ENCODE results near the gene ZNF804B.

The ZNF804B gene

DNA sequence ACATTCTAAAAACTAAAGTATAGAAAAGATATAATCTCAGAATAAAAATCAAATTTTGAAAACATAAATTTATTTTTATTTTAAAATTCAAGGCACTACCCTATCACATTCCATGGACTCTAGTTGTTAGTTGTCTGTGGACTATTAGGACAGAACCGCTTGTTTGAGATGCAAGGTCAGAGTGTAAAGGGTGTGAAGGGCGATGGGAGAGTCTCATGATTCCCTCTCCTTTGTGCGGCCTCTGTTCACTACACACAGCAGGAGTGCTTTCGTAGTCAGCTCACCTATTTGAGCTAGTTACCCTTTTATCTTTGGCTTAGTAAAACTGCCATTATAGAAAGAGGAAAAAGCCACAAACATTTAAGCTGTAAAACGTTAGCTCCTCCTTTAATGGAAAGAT, 225.8 kb downstream of the ZNF804B start:
- DNase-seq = no peak

DNA sequence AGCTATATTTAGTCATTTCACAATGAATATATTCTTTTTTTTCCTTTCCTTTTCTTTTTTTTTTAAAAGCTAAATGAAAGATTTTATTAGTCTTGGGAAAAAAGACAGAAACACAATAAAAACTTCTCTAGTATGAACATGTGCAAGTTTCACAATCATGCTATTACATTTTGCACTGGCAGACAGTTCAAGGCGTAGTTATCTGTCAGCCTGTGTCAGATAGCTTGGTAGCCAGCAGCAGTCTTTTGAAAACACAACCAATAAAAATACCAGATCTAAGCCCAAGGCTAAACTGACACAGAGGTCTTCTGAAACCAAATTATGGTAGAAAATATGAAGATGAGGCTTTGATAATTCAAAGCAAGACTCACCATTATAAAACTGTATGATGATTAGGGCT, 241.8 kb downstream of the ZNF804B start:
- no peak for DNase-seq

DNA sequence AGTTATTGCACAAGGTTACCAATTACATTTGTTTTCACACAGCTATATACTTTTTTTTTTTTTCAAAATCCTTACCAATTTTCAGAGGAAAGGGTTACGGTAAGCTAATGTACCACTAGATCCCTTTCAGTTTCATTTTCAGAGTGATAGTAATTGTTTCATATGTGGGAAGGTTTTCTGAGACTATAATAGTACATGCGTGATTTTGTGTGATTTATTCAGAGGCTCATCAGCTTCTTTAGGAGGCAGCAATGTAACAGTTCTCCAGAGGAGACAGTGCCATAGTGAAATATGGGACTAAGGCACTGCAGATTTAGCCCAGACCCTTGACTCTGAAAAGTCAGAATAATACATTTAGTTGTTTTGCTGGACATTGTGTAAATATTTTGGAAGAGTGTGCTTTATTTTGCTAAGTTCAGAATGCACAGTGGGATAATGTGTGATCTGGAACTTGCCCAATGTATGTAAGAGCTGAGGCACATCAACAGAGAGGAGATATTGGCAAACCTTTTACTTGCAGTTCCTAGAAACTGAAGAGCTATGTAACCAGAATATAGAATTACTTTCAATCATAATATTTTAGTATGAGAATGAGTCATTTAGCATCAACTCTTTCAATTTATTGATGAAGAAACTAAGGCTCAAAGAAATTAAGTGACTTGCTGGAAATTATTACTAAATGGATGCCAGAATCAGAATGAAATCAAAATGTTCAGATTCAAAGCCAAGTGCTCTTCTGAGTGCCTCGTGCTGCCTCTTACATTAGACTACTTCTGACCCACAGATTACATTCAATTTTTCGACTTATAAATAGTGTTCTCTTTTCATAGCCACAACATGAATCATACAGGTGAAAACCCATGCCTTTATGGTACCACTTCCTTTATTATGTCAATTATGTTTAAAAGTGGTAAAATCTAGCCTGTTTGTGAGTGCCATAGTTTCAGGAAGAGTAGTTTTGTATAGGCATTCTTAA, 243.8 kb downstream of the ZNF804B start:
- DNase-seq = peak in 1 of 5 experiments; percentile 60

DNA sequence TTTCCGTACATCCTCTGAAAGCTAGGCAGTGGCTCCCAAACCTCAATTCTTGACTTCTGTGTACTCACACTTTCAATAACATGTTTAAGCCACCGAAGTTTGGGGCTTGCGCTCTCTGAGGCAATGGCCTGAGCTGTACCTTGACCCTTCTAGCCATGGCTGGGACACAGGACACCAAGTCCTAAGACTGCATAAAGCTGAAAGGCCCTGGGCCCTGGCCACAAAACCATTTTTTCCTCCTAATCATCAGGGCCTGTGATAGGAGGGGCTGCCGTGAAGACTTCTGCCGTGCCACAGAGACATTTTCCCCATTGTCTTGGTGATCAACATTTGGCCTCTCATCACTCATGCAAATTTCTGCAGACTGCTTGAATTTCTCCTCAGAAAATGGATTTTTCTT, 252.5 kb downstream of the ZNF804B start:
- DNase-seq = no peak

DNA sequence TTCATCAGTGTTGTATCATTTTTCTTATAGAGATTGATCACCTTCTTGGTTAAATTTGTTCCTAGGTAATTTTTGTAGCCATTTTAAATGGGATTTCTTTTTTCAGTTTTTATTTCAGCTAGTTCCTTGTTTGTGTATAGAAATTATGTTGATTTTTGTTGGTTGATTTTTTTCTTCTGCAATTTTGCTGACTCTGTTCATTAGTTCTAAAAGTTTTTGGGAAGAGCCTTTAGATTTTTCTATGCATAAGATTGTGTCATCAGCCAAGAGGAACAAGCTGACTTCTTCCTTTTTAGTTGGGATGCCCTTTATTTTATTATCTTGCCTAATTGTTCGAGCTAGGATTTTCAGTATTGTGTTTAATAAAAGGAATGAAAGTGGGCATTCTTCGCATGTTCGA, 258.2 kb downstream of the ZNF804B start:
- DNase-seq = no peak

DNA sequence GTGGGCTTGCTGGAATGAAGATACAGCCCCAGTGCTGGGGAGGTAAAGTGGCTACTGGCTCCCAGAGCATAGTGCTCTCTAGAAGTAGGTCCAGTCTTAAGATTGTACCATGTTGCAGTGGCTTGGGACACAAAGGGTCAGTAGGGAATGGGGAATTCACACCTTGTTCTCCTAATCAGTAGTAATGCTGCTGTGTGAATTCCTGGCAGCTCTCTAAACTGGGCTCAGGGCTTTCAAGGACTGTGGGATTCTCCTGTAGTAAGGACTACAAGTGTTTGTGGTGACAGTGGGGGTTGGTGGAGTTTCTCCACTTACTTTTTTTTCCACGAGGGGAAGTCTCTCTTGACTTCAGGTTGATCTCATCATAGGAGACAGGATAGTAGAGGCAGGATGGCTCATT, 262.2 kb downstream of the ZNF804B start:
- DNase-seq = no peak

DNA sequence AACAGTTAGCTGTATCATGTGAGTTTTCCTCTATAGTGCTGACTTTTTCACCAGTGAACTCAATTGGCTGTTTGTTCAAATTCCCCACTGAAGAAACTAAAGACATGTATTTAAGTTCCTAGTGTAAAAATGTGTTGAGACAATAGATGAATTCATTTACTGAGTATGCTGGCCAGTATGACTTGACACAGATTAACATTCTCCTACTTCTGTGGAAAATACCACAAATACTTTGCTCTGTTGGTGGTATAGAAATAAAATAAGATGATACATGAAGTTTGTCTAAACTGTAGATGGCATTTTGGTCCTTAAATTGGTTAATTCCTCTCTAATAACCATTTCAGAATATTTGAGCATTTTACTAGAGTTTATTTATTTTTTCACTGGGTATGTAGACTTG, 263.7 kb downstream of the ZNF804B start:
- no peak for DNase-seq

DNA sequence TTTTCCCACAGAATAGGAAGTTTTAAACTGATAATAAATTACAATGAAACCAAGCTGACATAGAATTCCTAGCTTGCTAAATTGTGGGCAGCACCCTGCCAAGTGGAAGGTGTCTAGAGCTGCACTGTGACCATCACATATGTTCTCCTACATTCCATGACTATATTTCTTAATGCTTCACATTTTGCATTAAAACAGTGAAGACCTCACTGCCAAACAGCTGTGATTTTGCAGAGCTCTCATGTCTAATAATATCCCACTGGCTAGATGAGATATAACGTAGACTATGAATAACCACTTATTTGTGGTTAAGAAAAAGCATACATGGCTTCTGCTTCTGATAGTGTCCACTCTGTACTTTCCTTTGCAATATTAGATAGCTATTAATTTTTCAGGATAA, 264.4 kb downstream of the ZNF804B start:
- DNase-seq = no peak

DNA sequence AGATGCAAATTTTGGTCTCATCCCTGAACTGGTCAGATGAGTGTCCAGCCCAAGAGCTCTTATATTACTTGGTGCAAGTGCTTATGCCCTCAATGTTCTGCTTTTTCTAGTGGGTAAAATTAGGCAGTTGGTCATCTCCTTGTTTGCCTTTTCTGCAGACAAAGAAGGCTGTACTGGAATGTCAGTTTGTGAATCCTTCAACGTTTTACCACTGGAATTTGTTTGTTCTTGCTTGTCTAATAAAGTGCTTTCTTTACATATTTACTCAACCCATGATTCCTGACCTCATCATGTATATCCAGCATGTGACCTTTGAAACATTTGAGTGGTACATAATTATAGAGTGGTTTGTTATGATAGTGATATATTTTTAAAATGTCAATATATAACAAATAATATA, 268.3 kb downstream of the ZNF804B start:
- DNase-seq = no peak

DNA sequence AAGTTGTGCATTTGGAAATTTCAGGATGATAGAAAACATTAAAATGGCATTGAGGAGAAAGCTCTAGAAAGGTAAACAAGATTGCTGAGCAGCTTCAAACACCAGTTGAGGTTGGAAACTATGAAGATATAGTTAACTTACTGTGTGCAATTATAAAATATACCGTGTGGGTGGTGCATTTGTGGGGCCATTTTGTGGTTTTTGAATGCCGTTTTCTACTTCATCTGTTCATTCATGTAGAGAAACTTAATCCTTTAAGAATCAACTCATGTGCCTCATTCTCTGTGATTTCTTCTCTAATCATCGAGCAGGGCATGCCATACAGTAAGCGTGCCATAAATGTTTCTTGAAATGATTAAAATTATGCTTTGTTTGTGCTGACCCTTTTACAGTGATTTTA, 268.8 kb downstream of the ZNF804B start:
- no peak for DNase-seq

DNA sequence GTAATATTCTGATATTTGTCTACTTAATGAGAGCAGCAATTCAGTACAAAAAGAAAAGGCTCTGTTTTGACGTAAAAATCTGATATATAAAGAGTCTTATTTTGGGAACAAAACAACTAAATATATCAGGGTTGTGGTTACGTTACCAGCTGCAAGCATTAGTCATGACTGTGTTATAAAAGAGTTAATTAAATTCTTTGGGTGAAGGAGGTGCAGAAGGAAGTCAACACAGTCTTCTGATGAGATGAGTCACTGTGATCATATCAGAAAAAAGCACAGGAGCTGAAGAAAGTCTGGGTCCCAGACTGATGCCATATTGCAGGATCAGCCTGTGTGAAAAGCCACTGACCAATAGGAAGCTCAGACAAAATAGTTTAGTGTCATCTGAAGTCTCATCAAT, 270.4 kb downstream of the ZNF804B start:
- no peak for DNase-seq

DNA sequence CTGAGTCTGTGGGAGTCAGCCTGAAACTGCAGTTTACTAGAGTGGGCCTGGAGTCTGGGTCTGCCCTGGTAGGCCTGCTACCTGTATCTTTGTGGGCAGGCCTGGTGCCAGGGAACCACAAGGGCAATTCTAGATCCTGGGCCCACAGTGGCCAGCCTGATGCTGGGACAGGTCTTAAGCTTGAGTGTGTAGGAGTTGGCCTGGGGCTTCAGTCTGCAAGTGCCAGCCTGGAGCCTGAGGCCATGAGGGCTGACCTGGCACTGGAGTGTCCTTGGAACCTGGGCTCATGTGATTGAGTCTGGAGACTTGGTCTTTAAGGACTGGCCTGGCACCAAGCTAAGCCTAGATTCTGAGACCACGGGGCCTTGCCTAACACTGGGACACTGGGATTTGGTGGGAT, 281.7 kb downstream of the ZNF804B start:
- DNase-seq = no peak

DNA sequence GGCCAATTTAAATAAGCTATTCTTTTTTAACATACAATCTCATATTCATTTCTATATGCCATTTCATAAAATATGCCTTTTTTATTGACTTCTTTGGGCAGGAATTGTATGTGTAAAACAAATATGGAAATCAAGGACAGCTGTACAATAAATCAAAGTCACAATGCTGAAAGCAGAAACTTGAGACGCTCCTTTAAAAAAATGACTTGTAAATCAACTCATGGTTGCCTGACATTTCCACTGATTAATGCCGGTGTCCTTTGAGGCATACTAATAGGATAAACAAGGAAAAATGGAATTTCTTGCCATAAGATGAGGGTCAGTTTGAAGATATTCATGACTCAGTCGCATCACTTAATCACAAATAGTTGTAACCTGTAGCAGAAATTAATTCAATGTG, 283.4 kb downstream of the ZNF804B start:
- no peak for DNase-seq

DNA sequence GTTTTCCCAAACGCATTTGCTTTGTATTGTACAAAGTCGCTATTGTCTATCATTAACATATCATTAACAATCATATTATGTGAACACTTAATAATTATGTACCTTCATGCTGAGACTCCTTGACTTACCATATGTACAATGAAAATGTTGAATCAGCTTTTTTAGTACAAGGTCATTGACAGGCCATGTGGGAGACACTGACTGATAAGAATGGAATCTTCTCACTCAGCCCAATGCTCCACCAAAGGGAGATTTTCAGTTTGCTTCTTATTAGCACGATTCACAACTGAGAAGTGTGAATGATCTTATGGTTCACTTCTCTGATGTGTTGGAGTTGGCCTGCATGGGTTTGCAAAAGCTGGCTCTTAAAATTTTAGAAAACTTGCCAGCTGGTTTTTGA, 289.5 kb downstream of the ZNF804B start:
- DNase-seq = no peak

DNA sequence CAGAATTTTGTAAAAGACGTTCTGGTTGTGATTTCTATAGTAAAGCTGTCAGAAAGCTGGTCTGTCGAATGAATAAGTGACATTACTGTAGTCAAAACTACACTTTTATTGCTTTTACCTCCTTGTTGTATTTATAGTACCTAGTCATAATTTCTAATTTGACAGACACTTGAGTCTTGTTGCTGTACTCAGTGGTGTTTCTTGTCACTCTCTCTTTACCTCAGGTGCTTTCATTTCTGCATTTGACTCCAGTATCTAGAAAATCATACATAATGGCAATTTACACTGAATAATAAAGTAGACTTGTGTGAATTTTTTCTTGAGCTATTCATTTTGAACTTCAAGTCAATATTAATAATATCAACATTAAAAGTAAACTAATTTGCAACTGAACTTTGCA, 293.6 kb downstream of the ZNF804B start:
- no peak for DNase-seq

DNA sequence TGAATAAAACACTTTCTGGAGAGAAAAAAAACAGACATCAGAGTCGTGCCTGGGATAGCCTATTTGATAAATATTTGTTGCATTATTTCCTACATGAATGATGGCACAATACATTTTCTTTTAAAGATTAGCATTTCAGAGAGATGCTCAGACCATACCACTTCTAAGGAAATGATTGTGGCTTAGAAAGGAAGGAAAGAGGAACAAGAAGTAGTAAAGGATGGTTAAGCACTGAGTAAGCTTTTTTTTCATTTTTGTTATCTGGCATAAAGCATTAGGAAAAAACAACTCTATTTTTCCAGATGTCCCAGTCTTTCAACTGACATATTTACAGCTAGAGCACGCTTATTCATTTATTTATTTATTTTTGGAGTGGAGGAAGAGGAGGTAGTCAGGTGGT, 294.9 kb downstream of the ZNF804B start:
- no peak for DNase-seq

DNA sequence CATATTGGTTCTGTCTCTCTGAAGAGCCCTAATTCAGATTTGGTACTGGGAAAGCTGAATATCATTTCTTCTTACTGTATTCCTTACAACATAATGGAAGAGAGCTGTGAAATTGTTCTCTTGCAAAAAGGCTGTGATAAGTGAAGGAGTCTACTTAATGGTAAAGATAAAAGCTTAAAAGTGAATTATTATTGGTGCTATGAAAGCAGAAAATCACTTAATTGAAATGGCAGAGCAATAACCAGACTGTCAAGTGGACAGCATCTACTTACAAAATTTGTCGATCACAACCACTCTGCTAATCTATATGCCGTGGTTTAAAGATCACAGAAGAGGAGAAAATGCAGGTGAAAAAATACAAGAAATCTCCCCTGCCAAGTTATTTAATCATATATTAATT, 300.7 kb downstream of the ZNF804B start:
- DNase-seq = no peak

DNA sequence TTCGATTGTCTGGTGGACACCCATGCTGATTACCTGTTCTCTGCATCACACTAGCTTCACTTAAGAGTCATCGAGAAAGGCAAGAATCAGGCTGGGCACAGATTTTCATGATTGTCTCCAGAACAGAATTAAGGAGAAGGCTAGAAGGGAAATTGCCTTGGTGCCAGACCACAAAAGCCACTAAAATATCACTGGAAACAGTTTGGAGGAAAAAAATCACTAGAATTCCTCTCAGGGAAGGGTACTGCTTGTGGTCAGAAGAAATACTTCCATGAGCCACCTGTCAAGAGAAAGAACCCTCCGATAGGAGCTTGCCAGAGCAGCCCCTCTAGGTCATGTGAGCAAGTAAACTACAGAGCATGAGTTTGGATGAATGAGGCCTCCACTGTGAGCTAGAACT, 305.3 kb downstream of the ZNF804B start:
- no peak for DNase-seq

DNA sequence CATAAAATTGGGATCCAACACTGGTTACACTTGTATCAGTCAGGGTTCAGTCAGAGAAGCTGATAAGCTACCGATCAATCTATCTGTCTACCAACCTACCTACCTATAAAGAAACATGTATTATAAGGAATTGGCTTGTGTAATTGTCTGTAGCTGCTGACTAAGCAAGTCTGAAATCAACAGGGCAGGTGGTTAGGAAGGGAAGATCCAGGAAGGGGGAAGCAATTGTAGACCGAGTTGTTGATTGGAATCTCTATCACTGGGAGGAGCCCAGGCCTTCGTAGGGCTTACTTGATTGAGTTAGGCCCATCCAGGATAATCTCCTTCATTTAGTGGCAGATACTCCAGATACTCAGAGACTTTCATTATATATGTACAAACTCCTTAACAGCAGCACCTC, 307.5 kb downstream of the ZNF804B start:
- no peak for DNase-seq

DNA sequence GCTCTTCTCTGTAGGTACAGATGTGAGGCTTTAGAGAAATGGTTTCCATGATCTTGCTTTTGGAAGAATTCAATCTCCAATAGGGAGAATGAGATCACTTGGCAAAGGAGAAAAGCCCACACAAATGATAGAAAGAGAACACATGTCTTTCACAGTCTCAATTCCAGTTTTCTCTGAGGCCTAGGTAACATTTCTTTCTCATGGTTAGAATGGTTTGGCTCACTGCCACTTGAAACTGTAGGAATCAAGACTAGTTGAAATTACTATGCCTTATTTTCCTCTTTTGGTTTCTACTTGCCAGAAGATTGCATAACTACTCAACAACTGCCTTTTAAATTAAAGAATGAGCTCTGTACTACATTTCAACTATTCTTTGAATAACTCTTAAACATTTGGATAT, 312.6 kb downstream of the ZNF804B start:
- DNase-seq = no peak

DNA sequence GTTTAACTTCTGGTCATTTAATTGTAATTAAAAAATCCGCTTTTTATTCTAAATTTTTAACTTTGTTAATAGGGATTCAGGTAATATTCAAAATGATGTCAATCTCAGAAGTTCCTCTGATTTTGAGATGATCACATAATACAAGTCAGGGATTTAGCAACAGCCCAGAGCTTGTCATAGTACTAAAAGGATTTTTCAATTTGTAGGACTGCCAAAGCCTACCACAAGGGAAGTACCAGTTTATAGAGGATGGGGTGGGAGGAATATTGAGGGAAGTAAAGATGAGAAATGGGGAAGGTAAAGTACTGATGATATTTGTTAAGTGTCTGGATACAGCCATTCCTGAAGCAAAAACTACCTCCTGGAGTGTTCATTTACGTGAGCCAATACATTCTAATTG, 314.3 kb downstream of the ZNF804B start:
- DNase-seq = no peak

DNA sequence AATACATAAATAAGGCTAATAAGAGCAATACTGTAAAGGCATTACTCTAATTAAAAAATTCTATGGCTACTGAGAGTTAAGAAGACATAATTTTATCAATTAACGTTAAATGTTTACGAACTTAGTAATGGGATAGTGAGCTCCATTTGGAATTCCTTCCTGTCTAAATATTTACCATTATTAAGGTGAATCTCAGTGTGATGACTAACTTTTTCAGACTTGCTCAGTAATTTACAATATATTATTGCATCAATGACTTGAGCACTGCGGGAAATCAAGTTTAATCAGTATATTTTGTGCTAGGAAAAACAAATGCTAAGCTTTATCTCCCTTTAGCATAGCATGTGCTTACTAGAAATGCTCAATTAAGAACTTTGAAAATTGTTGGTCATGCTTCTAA, 318.5 kb downstream of the ZNF804B start:
- no peak for DNase-seq

DNA sequence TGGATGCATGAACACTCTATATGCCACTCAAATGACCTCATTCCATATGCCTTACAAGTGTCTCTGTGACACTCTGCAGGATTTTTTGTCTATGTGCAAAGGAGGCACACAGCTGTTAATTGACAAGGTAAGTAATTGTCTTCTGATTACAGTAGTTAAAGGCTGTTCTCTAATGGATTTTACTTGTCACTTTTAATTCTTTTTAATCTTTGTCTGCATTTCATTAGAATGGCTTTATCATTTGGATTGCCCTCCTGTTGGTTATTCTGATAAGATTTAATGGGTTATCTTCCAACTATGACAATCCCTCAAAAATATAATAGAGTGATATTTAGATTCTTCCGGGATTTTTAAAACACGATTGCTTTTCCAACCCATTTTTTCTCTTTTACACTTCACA, 326.1 kb downstream of the ZNF804B start:
- DNase-seq = no peak

DNA sequence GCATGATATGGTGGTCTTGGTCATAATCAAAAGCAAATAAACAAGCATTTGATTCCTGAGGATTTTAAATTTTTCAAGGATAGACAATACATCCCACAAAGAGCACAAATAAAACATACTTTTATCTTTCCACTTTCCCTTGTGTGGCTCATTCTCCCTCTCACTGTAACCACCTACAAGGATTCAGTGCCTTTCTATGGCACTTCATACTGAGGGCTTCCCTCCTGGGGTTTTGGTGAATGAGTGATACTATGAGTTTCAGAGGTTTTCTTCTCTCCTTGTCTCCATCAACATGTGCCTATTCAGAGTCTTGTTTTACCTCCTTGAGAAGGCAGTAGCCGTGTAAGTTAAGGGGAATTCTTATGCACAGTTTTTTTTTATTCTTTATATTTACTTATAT, 332.1 kb downstream of the ZNF804B start:
- no peak for DNase-seq

DNA sequence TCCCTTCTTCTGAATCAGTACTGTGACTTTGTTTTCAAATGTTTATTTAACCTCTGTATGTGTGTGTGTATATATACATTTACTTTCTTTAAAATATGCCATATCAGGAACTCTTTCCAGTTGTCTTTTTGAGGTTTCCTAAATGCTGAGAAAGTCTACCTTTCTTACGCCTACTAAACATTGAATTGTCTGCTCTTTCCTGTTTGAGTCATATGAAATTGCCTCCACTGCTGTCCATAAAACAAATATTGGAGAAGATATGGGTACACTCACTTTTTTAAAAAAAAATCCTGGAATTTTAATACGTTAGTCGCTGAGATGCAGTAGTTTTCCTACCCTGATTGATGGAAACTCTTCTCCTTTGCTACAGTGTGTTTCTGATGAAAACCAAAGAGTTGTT, 334.8 kb downstream of the ZNF804B start:
- DNase-seq = no peak
